KMS-11 (cell line): ENCODE measurements around the gene ANAPC1.
"Not testable (repeated sequence)": the region's sequence is repeated elsewhere in the genome, so short reads cannot be mapped to it uniquely, and the experiment has no call there.

Source experiments
- H2AFZ ChIP-seq: fragments of 200-600 bp; sonication (generic); 2 replicates; pipeline ENCODE4 v1.6.1; 2016; ENCODE audit warnings: antibody characterized with exemption, mixed run types, low read depth
- H3K27ac ChIP-seq: fragments of 200-600 bp; sonication (generic); 2 replicates; pipeline ENCODE4 v1.6.1; 2016; ENCODE audit warnings: mild to moderate bottlenecking, mixed run types
- H3K27me3 ChIP-seq: fragments of 200-600 bp; sonication (generic); 2 replicates; pipeline ENCODE4 v1.6.1; 2017; ENCODE audit warnings: mild to moderate bottlenecking, low read depth, mixed run types, moderate library complexity; ENCODE audit not compliant: insufficient read depth
- H3K36me3 ChIP-seq: fragments of 200-600 bp; sonication (generic); 2 replicates; pipeline ENCODE4 v1.6.1; 2017; ENCODE audit warnings: mild to moderate bottlenecking, mixed run types; ENCODE audit not compliant: insufficient read depth
- H3K4me1 ChIP-seq: fragments of 200-600 bp; sonication (generic); 2 replicates; pipeline ENCODE4 v1.6.1; 2016; ENCODE audit warnings: mild to moderate bottlenecking, low read depth, mixed run types; ENCODE audit not compliant: poor library complexity, severe bottlenecking
- H3K4me2 ChIP-seq: fragments of 200-600 bp; sonication (generic); 2 replicates; pipeline ENCODE4 v1.7.0; 2016; ENCODE audit warnings: mild to moderate bottlenecking, mixed run types
- H3K4me3 ChIP-seq: fragments of 200-600 bp; sonication (generic); IDR thresholded peaks from 2 replicates; pipeline ENCODE4 v1.6.1; 2017; ENCODE audit warnings: low read depth, low read length, mixed read lengths; ENCODE audit not compliant: insufficient read depth
- H3K79me2 ChIP-seq: fragments of 200-600 bp; sonication (generic); 2 replicates; pipeline ENCODE4 v1.6.1; 2016; ENCODE audit warnings: low read depth, mixed run types; ENCODE audit not compliant: insufficient read depth
- H3K9ac ChIP-seq: fragments of 200-600 bp; sonication (generic); 2 replicates; pipeline ENCODE4 v1.6.1; 2016; ENCODE audit warnings: mild to moderate bottlenecking, mixed run types
- H4K20me1 ChIP-seq: fragments of 200-600 bp; sonication (generic); 2 replicates; pipeline ENCODE4 v1.6.1; 2016; ENCODE audit warnings: mild to moderate bottlenecking, mixed run types; ENCODE audit not compliant: insufficient read depth

The ANAPC1 gene

DNA sequence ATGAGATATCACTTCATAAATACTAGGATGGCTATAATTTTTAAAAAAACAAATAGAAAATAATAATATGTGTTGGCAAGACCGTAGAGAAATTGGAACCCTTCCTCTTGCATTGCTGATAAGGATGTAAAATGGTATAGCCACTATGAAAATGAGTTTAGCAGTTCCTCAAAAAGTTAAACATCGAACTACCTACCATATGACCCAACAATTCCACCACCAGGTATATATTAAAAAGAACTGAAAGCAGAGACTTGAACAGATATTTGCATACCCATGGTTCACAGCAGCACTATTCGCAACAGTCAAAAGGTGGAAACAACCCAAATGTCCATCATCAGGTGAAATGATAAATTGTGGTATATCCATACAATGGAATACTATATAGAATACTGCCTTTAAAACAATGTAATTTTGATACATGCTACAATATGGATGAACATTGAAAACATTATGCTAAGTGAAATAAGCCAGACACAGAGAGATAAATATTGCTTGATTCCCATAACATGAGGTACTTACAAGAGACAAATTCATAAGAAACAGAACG, 55.7 kb downstream of the ANAPC1 start:
- not testable (repeated sequence) for H3K27me3 ChIP-seq, H3K36me3 ChIP-seq, H4K20me1 ChIP-seq, H2AFZ ChIP-seq, H3K4me3 ChIP-seq, H3K27ac ChIP-seq, H3K4me2 ChIP-seq, H3K79me2 ChIP-seq, H3K9ac ChIP-seq
- H3K4me1 ChIP-seq, result peaks cover 11% of the 10 kb centered on the region

DNA sequence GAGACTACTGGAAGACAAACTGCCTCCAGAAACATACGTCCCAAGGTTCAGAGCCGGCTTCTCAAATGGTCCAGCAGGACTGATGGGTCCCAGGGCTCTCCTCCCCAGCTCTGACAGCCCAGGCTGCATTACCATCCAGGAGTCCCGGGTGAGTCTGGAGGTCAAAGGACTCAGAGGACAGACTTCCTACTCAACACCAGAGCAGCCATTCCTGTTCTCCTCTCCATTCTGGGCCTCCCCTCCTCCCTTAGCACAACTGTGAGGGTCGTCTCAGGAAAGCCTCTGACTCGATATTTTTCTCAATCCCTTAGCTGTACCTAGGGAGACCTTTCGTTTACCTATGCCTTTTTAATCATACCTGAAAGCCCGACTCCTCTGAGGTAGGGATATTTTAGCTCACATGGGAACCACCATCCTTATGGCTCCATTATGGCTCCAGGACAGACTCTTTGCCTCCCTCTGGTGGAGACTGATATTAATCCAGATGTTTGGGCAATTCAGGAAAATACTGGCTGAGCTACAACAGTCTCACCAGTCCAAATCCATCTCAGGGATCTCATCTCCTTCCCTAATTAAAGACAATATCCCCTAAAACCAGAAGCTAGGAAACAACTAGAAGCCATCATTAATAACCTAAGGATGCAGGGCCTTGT, 70.9 kb downstream of the ANAPC1 start:
- H3K27ac ChIP-seq, H3K4me1 ChIP-seq, H3K4me3 ChIP-seq, H3K4me2 ChIP-seq, H3K36me3 ChIP-seq, H2AFZ ChIP-seq, H3K9ac ChIP-seq, H3K27me3 ChIP-seq, H4K20me1 ChIP-seq, H3K79me2 ChIP-seq: not testable (repeated sequence)

DNA sequence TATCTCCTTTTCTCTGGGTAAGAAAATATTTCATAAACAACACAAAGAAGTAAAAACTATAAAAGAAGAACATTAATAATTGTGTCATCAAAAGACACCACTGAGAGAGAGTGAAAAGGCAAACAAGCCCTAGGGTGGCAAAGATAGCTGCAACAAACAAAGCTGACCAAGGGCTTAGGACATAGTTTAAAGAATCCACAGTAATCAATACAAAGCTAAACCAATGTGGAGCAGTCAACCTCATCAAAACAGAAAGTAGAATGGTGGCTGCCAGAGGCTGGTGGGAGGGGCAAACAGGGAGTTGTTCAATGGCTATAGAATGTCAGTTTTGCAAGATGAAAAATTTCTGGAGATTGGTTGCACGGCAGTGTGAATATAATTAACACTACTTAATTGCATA, 93.4 kb downstream of the ANAPC1 start:
- H3K36me3 ChIP-seq, H2AFZ ChIP-seq, H4K20me1 ChIP-seq, H3K4me2 ChIP-seq, H3K4me3 ChIP-seq, H3K27me3 ChIP-seq, H3K9ac ChIP-seq, H3K79me2 ChIP-seq, H3K4me1 ChIP-seq, H3K27ac ChIP-seq: not testable (repeated sequence)

DNA sequence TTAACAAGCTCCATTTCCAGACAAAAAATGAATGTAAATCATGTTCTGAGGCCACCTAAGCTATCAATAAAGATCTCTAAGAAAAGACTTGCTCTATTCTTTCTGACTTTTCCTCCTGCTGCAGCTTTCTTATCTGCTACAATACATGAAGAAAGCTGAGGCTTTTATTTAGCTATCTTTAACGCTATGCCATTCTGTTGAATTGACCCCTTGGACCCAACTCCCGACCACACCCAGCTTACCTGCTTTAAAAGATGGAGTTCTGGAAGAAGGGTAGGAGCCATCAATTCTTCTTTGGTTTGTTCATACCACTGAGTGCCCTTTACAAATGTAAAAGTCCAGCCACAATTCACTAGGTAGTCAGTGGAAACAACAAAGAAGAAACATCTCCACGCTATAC, 99.9 kb downstream of the ANAPC1 start:
- H2AFZ ChIP-seq, H3K9ac ChIP-seq, H3K79me2 ChIP-seq, H4K20me1 ChIP-seq, H3K4me3 ChIP-seq, H3K4me1 ChIP-seq, H3K36me3 ChIP-seq, H3K27me3 ChIP-seq, H3K27ac ChIP-seq, H3K4me2 ChIP-seq: not testable (repeated sequence)

DNA sequence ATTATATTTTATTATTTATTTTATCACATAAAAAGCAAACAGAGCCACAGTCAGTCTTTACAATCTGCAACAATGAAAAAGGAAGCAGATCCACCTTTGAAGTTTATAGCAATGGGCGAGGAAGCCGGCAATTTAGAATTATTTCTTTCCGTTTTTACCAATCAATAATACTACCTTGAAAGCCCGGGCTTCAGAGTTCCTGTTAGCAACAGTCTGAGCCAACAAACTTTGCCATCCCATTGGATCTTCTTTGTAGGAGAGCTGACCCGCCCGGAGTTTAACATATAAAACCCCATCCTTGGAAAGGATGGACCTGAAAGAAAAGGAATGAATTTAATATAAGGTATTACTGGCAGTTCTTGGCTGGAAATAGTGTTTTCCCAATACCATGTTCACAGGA, 101.8 kb downstream of the ANAPC1 start:
- not testable (repeated sequence) for H3K4me3 ChIP-seq, H3K9ac ChIP-seq, H3K36me3 ChIP-seq, H3K4me2 ChIP-seq, H2AFZ ChIP-seq, H4K20me1 ChIP-seq, H3K27ac ChIP-seq, H3K79me2 ChIP-seq, H3K4me1 ChIP-seq, H3K27me3 ChIP-seq

DNA sequence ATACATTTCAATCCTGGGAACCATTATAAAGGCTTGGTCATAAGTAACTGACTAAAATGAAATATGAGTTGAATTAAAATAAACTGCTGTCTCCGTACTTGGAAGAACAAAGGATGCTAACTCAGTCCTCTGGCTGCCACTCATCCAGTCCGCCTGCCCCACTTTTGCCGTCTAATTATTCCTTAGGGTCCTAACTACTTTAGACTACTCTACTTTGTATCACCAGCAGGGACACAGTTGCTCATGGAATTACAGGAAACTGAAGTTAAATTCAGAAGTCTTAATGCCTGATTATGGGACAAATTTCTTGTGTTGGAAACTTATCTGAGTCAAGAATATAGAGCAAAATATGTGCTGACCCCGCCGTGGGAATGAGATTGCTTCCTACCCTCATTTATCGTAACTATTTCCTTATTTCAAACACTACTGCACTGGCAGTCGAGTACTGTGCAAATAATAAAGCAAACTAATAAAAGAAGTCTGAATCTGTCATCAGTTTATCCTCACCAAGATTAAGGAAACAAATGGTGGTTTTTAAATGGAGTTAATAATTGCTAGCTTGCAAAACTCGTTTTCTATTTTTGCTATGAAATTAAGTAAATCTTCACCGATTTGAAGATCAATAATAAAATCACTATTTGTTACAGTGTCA, 102.4 kb downstream of the ANAPC1 start:
- not testable (repeated sequence) for H3K27me3 ChIP-seq, H4K20me1 ChIP-seq, H3K27ac ChIP-seq, H3K36me3 ChIP-seq, H3K79me2 ChIP-seq, H3K9ac ChIP-seq, H3K4me2 ChIP-seq, H3K4me3 ChIP-seq, H2AFZ ChIP-seq, H3K4me1 ChIP-seq

- not testable (repeated sequence) for H3K36me3 ChIP-seq, H3K4me2 ChIP-seq, H3K4me1 ChIP-seq, H2AFZ ChIP-seq, H4K20me1 ChIP-seq, H3K4me3 ChIP-seq, H3K9ac ChIP-seq, H3K27ac ChIP-seq, H3K79me2 ChIP-seq, H3K27me3 ChIP-seq
Measured at GRCh38 chr2:111777155-111777554, 106.8 kb downstream of the ANAPC1 start.

DNA sequence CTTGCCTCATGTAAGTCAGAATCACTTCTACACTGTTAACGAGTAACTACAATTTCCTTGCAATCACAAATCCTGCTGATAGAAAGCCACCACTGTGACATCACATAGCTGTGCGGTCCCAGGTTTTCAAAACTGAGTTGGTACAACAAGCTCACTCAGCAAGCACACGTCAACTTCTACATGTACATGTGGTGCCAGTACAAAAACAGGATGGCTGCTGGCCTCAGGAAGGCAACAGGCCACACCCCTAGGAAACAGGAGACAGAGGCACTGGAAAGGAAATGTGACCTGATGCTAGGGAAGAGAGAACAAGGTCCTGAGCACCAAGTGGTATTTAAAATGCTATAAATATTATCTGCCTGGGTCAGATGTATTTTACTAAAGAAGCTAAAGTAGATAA, 107.7 kb downstream of the ANAPC1 start:
- not testable (repeated sequence) for H3K79me2 ChIP-seq, H3K27me3 ChIP-seq, H2AFZ ChIP-seq, H3K27ac ChIP-seq, H3K36me3 ChIP-seq, H3K4me2 ChIP-seq, H3K9ac ChIP-seq, H4K20me1 ChIP-seq, H3K4me1 ChIP-seq, H3K4me3 ChIP-seq

DNA sequence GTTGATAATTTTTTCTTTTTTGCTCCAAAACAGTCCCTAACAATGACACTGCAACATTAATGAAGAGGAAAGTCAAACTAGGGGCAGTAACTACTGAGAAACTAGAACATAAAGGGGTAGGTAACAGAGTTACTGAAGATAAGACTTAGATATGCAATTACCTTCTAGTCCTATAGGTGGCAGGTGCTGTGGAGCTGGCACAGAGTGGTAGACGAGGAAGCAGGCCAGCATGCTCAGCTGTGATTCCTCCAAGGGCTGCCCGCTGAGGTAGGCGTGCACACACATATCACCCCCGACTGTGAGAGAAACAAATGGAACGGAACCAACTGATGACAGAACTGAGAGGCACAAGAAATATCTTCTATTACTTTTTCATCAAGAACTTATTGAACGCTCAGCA, 111.8 kb downstream of the ANAPC1 start:
- not testable (repeated sequence) for H3K4me2 ChIP-seq, H3K27ac ChIP-seq, H3K4me3 ChIP-seq, H3K4me1 ChIP-seq, H3K79me2 ChIP-seq, H2AFZ ChIP-seq, H3K36me3 ChIP-seq, H3K27me3 ChIP-seq, H3K9ac ChIP-seq, H4K20me1 ChIP-seq

DNA sequence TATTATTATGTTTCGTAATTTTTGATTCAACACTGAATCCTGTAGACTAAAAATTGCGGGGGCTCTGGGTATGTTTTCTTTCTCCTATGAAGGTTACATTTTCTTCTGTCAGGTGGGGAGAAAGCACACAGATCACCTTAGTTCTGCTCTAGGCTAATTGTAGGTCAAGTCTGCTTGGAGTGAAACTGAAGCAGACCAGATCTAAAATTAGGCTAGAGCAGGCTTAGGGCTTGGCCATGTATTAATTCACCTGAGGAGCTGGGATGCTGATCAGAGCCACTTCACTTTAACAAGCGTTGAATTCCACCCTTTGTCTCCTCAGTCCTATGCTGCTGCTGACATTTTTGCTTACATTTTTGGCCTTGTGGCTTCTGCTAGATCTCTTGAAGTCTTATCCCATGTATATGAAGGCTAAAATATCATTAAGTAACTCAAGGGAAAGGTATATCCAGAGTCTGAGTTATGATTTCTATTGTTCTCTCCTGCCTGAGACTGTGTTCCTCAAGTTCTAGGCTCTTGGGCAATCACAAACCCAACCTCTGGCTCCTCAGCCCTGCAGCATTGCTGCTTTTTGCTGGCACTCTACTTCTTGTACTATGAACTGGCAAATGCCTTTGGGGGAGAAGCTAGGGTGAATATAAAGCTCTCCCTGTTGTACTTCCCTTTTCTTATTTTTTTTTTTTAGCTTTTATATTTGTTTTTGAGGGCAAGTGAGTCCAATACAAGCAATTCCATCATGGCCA, 112.9 kb downstream of the ANAPC1 start:
- not testable (repeated sequence) for H3K27me3 ChIP-seq

More for the DNA sequence above, 112.9 kb downstream of the ANAPC1 start:
- H3K27ac ChIP-seq, H3K79me2 ChIP-seq, H3K36me3 ChIP-seq, H2AFZ ChIP-seq, H3K4me2 ChIP-seq, H3K4me3 ChIP-seq, H3K9ac ChIP-seq, H3K4me1 ChIP-seq, H4K20me1 ChIP-seq: not testable (repeated sequence)
